ENCODE results near the gene EFTUD2.

- no peak for TF ChIP-seq CTCF (IDR thresholded peaks at IDR 0.05)
- TF ChIP-seq EP300 (IDR thresholded peaks at IDR 0.05), result no peak
Observed at GRCh38 chr17:44854192-44854591, 45.1 kb downstream of the EFTUD2 start.

Measured in stomach (tissue), 4 donors.